Activated gamma-delta T cell treated with Interleukin-2 at 50 U/mL for 16 hours (primary cell): ENCODE data around the gene PARP1.

Experiments used
- DNase-seq: peaks from one replicate; pipeline ENCODE4 v3.0.0-alpha.2; 2020

PARP1 gene

DNA sequence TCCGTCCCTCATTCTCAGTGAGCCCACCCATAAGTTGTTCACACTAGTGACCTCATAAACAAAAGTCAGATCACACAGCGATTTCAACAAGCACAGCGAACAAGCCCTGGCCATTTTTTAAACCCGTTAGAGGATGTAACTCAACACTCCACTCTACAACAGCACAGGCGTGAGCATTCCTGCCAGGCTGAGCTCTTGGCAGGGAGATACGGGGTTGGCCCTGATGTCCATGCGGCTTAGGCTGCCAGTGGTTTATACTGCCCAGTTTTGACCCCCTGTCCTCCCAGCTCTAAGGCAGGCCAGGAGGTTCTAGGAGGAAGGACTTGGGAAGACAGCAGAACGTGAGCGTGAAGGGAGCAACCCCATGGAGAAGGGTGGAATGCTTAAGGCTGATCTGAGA is 35.0 kb downstream of the PARP1 start:
- DNase-seq, result no peak

DNA sequence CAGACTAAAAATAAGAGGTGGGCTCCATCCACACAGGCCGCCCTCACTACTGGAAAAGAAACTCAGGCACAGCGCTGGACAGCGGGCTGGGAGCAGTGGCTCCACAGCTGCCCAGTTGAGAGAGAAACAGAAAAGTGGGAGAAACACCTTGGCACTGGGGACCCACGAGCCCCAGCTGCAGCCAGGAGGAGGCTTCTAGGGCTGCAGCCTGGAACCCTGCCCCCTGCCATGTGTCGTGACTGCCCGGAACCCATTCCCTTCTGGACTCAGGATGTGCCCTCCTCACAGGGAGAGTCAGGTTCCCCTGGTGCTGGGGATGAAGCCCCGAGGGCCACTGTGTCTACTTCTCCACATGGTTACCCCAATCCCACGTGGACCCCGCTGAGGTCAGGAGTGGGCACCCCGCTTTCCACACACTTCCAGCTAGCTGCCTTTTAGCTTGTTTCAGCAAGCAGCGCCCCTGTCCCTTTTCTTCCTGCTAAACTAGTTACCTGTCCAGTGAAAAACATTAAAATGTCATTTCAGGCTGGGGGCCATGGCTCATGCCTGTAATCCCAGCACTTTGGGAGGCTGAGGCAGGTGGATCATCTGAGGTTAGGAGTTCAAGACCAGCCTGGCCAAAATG is 35.9 kb downstream of the PARP1 start:
- DNase-seq, result no peak

DNA sequence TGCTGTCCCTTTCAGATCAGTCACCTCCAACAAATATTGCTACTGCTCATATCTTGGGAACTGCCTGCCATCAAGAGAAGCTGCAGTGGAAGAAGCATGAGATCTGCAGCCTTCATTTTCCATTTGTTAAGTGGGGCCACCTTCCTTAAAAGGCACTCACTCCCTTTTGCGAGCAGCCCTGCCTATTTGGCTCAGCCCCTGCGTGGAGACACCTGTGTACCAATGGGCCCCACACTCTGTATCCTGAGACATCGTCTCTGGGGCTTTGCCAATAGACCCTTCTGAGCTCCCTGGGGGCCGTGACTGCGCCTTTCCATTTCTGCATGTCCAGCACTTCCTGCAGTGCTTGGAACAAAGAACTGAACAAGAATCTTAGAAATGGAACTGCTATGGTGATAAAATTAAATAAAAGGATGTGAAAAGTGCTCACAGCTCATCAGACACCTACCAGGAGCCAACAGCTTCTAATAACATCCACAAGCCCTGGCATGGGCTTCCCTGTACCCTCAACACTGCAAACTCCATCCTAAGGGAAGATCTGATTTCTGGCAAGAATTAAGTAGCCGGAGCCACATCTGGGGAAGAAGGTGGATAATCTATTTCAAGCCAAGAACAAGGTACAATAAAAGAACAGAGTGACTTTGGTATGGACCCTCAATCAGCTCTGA is 36.7 kb downstream of the PARP1 start:
- DNase-seq, result no peak

DNA sequence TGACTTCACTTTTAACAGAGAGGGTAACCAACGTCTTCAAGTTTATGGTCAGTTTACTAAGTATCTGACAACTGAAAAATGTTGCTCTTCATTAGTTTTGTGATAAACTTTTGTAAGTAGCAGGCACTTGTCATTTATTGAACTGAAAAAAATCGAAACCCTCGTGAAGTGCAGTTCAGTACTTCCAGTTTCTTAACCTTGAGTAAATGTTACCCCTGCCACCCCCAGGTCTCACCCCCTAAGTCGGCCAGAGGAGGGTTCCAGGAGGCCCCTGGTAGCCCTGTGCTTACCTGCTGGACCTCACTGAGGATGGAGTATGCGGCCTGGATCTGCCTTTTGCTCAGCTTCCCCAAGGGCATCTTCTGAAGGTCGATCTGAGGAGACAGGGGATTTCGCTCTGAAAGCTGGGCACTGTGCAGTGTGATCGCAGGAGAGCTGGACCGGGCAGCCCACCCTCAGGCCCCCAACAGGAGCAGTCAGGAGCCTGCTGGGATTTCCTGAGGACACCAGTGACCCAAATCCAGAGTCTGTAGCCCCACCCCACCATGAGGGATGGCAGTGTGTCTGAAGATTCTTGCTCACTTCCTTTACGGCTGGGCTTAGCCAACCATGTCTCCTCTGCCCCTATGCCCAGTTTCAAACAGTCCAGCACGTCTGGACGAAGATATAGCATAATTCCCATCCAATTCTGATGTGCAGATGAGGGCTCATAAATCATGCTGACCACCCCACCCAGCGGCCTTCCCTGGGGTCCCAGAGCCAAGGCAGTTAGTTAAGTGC is 37.6 kb downstream of the PARP1 start:
- no peak for DNase-seq

DNA sequence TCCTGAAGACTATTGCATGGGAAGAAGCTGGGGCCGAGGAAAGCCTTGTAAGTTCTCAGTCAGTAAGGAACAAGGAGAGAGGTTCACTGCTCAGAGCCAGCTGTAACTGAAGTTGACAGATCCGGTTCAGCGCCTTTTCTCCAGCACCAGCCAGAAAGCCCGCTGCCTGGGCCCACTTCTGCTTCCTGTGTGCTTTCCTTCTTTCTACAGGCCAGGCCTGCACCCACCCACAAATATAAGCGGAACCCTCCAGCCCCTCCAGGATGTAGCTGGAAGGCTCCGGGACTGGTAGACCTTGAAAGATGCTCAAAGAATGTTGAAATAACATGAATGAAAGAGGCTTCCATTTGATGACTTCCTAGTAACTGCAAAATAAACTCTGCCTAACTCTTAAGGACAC is 38.8 kb downstream of the PARP1 start:
- DNase-seq, result no peak

DNA sequence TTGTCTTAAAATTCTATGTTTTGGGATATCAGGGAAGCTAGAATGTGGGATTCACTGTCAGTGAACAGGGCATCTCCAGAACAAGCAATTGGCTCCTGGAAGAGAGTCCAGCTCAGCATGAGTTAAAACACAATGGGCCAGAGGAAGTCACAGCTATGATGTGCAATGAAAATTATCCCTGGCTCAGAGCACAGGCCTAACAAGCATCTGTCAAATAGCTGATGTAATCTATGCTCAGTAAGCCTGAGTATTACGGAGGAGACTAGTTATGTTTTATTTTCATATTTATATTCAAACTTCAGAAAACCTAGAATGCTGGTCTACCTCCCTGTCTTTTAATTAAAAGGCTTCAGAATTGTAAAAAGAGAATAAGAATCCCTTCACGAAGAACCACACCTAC is 41.6 kb downstream of the PARP1 start:
- no peak for DNase-seq

DNA sequence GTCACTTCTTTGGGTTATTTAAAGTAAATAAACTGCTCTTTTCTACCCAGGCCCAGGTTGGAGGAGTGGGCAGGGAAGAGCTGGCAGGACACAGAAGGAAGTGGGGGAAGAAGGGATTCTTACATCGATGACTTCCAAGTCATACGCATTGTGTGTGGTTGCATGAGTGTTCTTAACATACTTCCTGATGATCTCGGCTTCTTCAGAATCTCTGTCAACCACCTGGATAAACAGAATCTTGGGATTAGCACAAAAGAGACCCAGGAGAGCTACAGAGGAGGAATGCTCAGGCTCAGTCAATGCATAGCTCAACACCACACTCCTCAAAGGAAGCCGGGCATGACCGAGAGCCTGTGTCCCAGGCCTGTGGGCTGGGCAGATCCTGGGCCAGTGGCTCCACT is 42.1 kb downstream of the PARP1 start:
- DNase-seq, result no peak

DNA sequence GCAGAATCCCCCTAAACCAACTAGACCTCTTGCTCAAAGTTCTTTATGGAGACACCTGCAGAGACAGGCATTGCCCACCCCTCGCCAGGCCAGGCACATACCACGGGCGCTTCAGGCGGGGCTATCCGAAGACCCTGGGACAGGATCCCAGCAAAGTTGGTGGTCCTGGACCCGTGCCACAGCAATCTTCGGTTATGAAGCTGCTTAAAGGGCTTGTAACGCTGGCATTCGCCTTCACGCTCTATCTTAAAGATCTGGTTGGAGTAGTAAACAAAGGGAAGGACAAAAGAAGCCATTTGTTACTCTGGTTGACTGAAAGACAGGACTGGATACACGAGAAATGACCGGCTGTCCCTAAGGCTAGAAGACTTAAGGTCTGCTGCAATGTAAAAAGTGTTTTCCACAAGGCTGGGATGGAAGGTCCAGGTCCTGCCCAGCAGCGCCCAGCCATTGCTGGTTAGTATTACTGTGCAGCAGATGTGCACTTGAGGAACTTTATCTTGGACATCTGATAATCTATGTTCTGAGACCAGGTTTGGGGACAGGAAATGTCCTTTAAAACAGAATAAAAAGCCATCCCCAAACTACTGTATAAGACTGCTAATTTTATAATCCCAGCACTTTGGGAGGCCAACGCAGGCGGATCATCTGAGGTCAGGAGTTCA is 42.9 kb downstream of the PARP1 start:
- DNase-seq, result no peak

DNA sequence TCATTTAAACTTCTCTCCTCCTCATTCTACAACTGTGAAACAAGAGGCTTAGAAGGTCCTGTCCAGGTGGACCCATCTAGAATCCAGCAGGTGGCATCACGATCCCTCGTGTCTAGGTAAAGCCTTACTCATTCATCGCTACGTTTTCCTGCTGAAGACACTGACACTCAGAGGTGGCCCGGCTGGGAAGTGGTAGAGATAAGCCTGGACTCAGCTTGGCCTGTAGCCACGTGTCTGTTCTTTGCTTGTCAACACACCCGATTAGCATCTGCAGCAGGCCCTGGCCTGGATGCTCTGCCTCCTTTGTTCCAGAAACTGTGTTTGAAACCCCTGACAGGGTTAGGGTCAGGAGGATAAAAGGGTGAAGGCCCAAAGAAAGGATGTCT is 43.4 kb downstream of the PARP1 start:
- DNase-seq, result no peak

DNA sequence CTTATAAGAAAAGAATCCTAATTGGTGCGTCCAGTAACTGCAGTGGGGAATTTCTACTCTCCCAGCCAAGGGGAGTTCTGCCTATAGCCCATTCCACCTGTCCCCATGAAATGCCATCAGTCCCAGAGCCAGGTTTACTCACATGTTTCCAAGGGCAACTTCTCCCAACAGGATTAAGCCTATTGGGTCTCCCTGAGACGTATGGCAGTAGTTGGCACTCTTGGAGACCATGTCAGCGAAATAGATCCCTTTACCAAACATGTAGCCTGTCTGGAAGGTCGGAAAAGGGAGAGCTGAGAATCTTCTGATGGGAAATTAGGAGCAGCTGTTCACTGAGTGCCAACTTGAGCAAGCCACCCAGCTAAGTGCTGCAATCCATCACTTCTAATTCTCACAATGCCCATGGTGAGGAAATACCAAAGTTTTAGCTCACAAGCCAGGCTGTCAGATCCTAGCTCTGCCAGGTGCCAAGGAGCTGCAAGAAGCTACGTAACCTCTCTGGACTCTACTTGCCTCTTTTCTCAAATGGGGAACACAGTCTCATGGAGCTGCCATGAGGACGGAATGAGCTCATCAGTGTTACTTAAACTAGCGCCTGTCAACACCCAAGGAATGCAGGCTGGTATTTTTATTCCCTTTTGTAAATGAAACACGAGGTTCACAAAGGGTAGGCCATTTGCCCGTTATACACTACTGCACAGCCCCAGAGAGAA is 43.9 kb downstream of the PARP1 start:
- no peak for DNase-seq

DNA sequence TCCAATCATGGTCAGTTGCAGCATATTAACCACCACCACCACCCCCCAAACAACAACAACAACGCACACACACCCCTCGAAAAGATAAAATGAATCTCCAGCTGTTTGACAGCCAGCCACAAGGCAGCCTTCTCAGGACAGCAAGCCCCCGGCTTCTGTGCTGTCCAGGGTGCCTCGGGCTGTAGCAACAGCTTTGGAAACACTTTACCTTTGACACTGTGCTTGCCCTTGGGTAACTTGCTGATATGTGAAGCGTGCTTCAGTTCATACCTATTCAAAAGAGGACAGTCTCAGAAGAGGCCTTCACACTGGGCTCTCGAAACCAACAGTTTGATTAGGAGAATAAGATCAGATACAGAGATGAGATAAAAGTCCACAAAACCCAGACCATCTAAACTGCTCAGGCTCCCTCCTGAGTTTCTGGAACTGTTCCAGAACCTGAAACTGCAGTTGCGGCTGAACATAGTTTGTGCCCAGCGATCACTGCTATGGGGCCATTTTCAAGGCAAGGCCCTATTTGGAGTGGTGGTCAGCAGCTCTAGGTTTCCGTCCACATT is 44.9 kb downstream of the PARP1 start:
- DNase-seq, result no peak

DNA sequence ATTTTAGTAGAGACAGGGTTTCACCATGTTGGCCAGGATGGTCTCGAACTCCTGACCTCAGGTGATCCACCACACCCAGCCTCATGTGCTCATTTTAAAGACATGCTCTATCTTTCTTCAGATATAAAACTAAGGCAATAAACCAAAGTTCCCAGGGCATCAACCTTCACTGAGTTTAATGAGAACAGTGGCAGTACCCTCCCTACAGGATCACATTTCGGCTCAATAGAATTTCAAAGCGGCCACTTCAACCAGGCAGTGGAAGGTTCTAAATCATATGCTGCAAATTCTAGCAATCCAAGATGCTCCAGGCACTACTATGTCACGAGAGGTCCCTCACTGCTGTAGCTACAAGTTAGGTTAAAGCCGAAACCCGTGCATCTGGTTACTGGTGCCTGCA is 45.5 kb downstream of the PARP1 start:
- no peak for DNase-seq

DNA sequence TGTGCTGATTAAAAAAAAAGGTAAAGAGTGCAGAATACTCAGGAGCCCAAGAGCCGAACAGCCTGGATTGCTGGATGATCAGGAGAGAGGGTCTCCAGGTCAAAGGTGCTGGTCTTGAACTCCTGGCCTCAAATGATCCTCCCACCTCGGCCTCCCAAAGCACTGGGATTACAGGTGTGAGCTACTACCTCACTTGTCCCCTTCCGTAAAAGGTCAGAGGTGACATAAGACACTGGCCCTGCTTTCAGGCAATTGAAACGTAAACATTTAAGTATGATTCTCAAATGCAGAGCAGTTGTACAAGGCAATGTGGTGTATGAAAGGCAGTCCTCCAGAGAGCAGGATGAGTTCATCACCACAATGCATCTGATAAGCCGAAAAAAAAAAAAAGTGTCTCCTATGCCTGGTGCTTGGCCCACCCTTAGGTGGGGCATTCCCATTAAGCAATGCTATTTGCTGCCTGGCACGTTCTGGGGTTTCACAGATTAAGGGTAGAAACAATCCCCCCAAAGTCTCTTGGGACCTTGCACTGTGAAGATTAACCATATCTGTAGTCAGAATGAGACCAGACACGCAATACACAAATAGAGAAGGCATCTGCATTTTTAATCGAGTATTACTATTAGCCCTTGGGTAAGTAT is 47.7 kb downstream of the PARP1 start:
- DNase-seq, result no peak

DNA sequence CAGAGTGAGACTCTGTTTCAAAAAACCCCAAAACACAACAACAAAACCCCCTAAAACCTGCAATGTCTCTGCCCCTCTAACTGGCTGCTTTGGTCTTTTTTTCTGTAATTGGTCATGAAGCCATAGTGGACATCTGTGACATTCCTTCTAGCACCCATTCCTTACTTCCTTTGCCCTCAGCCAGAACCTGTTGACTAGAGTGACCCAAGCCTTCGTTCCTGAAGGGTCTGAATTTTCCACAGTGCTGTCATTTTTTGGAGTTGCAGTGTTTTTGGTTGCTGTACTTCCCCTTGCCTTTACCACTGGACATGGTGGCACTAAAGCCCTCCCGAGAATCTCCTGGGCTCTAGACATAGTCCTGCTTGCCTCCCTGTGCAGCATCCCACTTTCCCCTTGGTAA is 50.5 kb downstream of the PARP1 start:
- no peak for DNase-seq

DNA sequence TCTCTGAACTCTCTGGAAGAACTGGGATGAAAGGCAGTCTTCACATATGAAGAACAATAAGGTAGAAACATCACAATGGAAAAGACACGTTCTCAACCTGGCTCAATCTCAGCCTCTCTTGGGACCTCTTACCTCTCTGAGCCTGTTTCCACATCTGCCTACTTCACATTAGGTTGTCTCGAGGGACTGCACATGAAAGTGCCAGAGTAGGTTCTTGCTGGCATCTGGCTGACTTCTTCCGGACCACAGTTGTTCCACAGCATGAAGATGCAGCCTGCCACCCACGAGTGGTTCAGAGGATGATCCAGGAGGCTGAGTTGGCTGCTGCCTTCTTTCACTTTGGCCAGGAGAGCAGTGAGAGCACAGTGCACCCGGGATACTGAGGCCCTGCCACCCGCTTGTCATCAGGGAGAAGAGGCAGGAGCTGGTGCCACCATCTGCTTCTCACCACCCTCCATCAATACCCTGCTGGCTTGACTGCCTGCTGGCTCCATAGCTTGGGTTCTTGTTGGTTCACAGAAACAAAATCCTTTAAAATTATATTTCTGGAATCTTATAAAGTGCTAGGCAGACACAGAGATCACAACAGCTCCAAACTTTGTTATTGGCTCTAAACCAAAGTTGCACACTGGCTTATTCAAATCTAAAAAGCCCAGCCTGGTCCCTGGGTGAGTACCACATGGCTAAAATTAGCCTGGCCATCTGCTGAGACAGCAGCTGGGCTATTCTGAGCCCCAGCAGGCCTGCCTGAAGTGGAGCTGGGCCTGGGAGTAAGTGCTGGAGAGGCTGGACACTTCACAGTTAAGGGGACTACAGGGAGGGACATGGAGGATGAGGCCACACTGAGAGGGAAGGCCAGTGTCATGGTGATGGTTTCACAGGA is 52.0 kb downstream of the PARP1 start:
- no peak for DNase-seq

DNA sequence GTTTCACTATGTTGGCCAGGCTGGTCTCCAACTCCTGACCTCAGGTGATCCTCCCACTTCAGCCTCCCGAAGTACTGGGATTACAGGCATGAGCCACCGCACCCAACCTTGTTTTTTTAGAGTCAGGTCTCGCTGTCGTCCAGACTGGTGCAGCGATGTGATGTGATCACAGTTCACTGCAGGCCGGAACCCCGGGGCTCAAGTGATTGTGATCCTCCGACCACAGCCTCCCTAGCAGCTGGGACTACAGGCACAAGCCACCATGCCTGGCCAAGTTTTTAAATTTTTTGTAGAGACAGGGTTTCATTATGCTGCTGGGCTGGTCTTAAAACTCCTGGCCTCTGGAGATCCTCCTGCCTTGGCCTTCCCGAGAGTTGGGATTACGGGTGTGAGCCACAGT is 52.9 kb downstream of the PARP1 start:
- no peak for DNase-seq

DNA sequence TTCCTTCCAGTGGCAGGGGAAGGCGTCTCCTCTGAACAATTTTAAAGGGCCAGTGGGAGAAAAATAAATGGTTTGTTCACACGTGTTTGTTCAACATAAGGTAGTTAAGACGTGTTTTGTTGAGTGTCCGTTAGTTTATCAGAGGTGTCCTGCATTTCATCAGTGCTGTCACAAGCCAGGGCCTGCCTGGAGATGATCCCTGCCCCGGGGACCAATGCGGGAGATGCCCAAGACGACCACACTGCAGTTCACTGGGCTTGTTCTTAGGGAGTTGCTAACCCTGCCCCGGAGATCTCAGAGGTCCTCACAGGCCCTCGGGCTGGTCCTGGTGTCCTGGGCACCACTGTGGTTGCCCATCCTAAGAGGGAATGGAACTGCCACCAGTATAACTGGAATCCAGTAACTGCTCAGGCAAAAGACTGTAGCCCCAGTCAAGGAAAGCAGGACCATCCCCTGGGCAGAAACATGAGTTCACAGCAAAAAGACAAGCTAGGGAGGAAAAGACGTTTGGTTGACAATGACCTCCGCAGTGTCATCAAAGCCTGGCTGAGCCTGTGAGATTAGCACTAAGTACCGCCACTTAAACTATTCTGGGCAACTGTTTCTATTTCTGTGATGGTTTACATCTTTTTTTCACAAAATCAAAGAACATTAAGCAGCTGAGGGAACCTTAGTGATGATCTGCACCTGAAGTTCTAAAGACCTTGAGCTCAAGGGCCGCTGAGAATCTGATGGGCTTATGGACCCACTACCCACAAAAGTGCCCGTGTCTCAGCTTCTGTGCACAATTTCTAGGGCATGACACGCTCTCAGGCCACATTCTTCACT is 54.0 kb downstream of the PARP1 start:
- no peak for DNase-seq

DNA sequence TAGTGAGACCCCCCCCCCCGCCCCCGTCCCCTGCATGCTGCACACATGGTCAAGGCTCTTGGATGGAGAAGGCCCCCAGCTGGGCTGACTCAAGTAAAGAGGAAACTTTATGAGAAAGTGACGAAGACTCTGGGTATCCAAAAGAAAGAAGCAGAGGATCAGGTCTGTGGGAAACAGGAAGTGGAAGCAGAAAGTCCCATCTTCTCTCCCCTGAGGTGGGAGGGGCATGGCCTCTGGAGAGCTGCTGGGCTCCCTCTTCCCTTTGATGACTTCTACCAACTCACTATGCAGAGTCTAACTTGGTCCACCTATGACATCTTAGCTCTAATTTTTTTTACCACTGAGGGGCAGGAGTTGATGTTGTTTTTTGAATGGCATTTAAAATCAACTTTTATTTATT is 56.2 kb downstream of the PARP1 start:
- DNase-seq, result no peak

DNA sequence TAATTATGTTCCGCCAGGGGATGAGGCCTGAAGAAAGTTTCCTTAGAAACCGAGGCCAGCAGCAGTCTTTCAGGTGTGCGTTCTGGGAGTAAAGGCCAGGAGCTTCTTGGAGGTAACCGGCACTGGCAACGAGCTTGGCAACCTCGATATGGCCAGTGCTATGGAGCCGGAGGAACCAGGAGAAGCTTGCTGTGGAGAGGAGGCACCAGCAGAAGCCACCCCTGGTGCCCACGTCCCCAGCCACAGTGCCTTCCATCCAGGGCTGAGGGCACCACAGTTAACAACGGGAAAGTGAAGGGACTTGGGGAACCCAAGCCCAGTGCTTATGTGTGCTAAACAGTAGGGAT is 57.4 kb downstream of the PARP1 start:
- no peak for DNase-seq

DNA sequence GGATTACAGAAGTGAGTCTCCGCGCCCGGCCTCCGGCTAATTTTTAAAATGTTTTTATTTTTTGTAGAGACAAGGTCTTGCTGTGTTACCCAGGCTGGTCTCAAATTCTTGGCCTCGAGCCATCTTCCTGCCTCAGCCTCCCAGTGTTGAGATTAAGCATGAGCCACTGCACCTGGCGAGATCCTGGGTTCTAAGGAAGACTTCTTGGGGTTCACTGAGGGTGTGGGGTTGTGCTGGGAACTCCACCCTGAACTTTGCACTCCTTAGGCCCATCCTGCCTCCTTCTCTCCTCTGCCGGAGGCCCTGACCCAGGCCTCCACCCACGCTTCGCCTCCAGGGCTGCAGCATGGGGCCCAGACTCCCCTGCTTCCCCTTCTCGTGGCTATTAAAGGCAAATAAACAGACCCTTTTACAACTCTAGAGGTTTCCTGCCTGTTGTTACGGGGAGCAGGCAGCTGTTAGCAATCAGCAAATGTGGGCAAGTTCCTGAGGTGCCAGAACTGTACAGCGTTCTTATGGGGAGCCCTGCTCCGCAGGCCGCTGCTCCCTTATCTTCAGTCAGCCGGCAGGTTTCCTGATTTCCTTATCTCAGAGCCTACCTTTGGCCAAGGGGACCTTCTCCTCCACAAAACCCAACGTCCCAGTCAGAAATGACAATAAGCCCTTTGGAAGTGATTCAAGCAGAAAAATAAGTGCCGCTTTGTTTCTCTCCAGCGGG is 57.9 kb downstream of the PARP1 start:
- no peak for DNase-seq
